PC-3 (cell line): ENCODE measurements around the gene NKX2-4.

Experiments
- CTCF ChIP-seq: fragments of 300-600 bp; sonication (generic); conservative IDR thresholded peaks from 2 replicates; pipeline ENCODE4 v1.5.1; 2017; ENCODE audit warnings: antibody characterized with exemption, low read depth, mild to moderate bottlenecking, low read length
- EZH2 ChIP-seq: fragments of 300-600 bp; sonication (generic); IDR thresholded peaks from one replicate; pipeline ENCODE4 v1.6.1; 2017; ENCODE audit warnings: antibody characterized with exemption, mild to moderate bottlenecking, low read length; ENCODE audit not compliant: unreplicated experiment
- EZH2phosphoT487 ChIP-seq: fragments of 300-600 bp; sonication (generic); IDR thresholded peaks from 2 replicates; pipeline ENCODE4 v1.6.1; 2018; ENCODE audit warnings: mild to moderate bottlenecking, antibody characterized with exemption, low read length, borderline replicate concordance

GRCh38 chr20:21424846-21425245 lies 27.5 kb upstream of the NKX2-4 start:
- TF ChIP-seq EZH2phosphoT487 (no peak), CTCF (no peak), EZH2 (no peak)
